Stimulated activated CD4-positive, alpha-beta T cell treated with anti-CD3 and anti-CD28 coated beads, TNF-alpha, amount 100 ng/mL, for 1 hour (primary cell): ENCODE measurements around the gene NTSR1.

Source experiments
- DNase-seq, 3 donors: peaks; one replicate each; pipeline ENCODE4 v3.0.0-alpha.2; 2020; ENCODE audit warnings: low read depth in 3 of 3, low spot score in 1 of 3

Gene NTSR1

GRCh38 chr20:62692801-62693523 is 15.7 kb upstream of the NTSR1 start:
- no peak for DNase-seq

GRCh38 chr20:62693524-62693922 is 15.1 kb upstream of the NTSR1 start:
- DNase-seq: no peak

- no peak for DNase-seq
Measured at GRCh38 chr20:62694106-62694505, 14.5 kb upstream of the NTSR1 start.

- no peak for DNase-seq
Measured at GRCh38 chr20:62694868-62695267, 13.8 kb upstream of the NTSR1 start.

GRCh38 chr20:62695448-62696414 is 12.9 kb upstream of the NTSR1 start:
- no peak for DNase-seq

GRCh38 chr20:62696434-62696957 is 12.1 kb upstream of the NTSR1 start:
- no peak for DNase-seq

- DNase-seq: no peak
Measured at GRCh38 chr20:62696989-62697388, 11.6 kb upstream of the NTSR1 start.

- DNase-seq: no peak
Measured at GRCh38 chr20:62697468-62697912, 11.1 kb upstream of the NTSR1 start.

- DNase-seq: no peak
Measured at GRCh38 chr20:62698231-62698630, 10.4 kb upstream of the NTSR1 start.

GRCh38 chr20:62699296-62699695 is 9.3 kb upstream of the NTSR1 start:
- DNase-seq: no peak

- DNase-seq: no peak
Measured at GRCh38 chr20:62699741-62700140, 8.9 kb upstream of the NTSR1 start.

- no peak for DNase-seq
Measured at GRCh38 chr20:62700261-62700930, 8.2 kb upstream of the NTSR1 start.

GRCh38 chr20:62701161-62702012 is 7.2 kb upstream of the NTSR1 start:
- no peak for DNase-seq

- DNase-seq: no peak
Measured at GRCh38 chr20:62702013-62702300, 6.7 kb upstream of the NTSR1 start.

- no peak for DNase-seq
Measured at GRCh38 chr20:62702895-62703852, 5.5 kb upstream of the NTSR1 start.

- DNase-seq: no peak
Measured at GRCh38 chr20:62703853-62704228, 4.8 kb upstream of the NTSR1 start.

GRCh38 chr20:62704341-62704948 is 4.2 kb upstream of the NTSR1 start:
- no peak for DNase-seq

- no peak for DNase-seq
Measured at GRCh38 chr20:62705627-62706026, 3.0 kb upstream of the NTSR1 start.

GRCh38 chr20:62706344-62706743 is 2.3 kb upstream of the NTSR1 start:
- DNase-seq: no peak
